Measurements from ENCODE around the gene CCDC191.

Gene CCDC191

GRCh38 chr3:114034787-114035545 is 21.4 kb downstream of the CCDC191 start:
- ATAC-seq: no peak
- no peak for TF ChIP-seq PATZ1 (CRISPR knock-in tag; IDR thresholded peaks at IDR 0.05; ENCODE audit: borderline replicate concordance)
- TF ChIP-seq ZNF565 (CRISPR knock-in tag; conservative IDR thresholded peaks at IDR 0.05; ENCODE audit: low read depth): no peak
- no peak for TF ChIP-seq TSHZ2 (CRISPR knock-in tag; IDR thresholded peaks at IDR 0.05)
- no peak for TF ChIP-seq CSRNP3 (CRISPR knock-in tag; IDR thresholded peaks at IDR 0.05)
- no peak for TF ChIP-seq TOX (CRISPR knock-in tag; IDR thresholded peaks at IDR 0.05; ENCODE audit: borderline replicate concordance)
- TF ChIP-seq ISL1 (CRISPR knock-in tag; IDR thresholded peaks at IDR 0.05): no peak
- TF ChIP-seq PPARA (CRISPR knock-in tag; IDR thresholded peaks at IDR 0.05; ENCODE audit: borderline replicate concordance): no peak
- no peak for TF ChIP-seq ZNF8 (CRISPR knock-in tag; IDR thresholded peaks at IDR 0.05)
- no peak for TF ChIP-seq TCF4 (CRISPR knock-in tag; IDR thresholded peaks at IDR 0.05; ENCODE audit: borderline replicate concordance)
- TF ChIP-seq GLIS3 (CRISPR knock-in tag; IDR thresholded peaks at IDR 0.05): no peak
- no peak for TF ChIP-seq ESRRG (CRISPR knock-in tag; IDR thresholded peaks at IDR 0.05)
- TF ChIP-seq ARNTL (CRISPR knock-in tag; IDR thresholded peaks at IDR 0.05; ENCODE audit: borderline replicate concordance, low read depth): no peak
- TF ChIP-seq ZFP3 (CRISPR knock-in tag; IDR thresholded peaks at IDR 0.05): no peak
- TF ChIP-seq RARB (CRISPR knock-in tag; IDR thresholded peaks at IDR 0.05): no peak
- TF ChIP-seq CREB5 (CRISPR knock-in tag; IDR thresholded peaks at IDR 0.05; ENCODE audit: low read depth): no peak
- TF ChIP-seq ZFP30 (CRISPR knock-in tag; IDR thresholded peaks at IDR 0.05): no peak

GRCh38 chr3:114034211-114034610 is 22.1 kb downstream of the CCDC191 start:
- TF ChIP-seq CREB5 (CRISPR knock-in tag; IDR thresholded peaks at IDR 0.05; ENCODE audit: low read depth) (no peak), TOX (CRISPR knock-in tag; IDR thresholded peaks at IDR 0.05; ENCODE audit: borderline replicate concordance) (no peak), ZC3H10 (CRISPR knock-in tag; IDR thresholded peaks at IDR 0.05) (no peak), POU6F1 (CRISPR knock-in tag; IDR thresholded peaks at IDR 0.05; ENCODE audit: borderline replicate concordance, low read depth) (no peak), TCF4 (CRISPR knock-in tag; IDR thresholded peaks at IDR 0.05; ENCODE audit: borderline replicate concordance) (no peak), ZNF8 (CRISPR knock-in tag; IDR thresholded peaks at IDR 0.05) (no peak)
- no peak for ATAC-seq

- TF ChIP-seq ARNTL (CRISPR knock-in tag; IDR thresholded peaks at IDR 0.05; ENCODE audit: borderline replicate concordance, low read depth): no peak
- no peak for ATAC-seq
Measured at GRCh38 chr3:114033721-114034120, 22.6 kb downstream of the CCDC191 start.
